Measurements from ENCODE around the gene ACTA1. TPM values are rescaled to one million over a fixed set of nuclear protein-coding genes. Genes with fewer than 3 reads are reported as not detected.
A peak's percentile ranks its signal among the peaks of the same experiment; 100 is the strongest.

Gene ACTA1
- total RNA-seq, 1 donor from 2014 or later = 7,565 TPM

GRCh38 chr1:229440851-229441537, 7.1 kb upstream of the ACTA1 start:
- intact Hi-C loops (cut with micrococcal nuclease) = no loop called here
- TF ChIP-seq CTCF (IDR thresholded peaks at IDR 0.05; ENCODE audit: borderline replicate concordance) = no peak
- H3K4me3 ChIP-seq = no peak overlapping the region
- DNase-seq = no peak
- H3K4me1 ChIP-seq = peaks cover 22% of the 10 kb centered on the region
- peak overlapping the region; percentile 50 for H3K27ac ChIP-seq (replicated peaks)
- no peaks in the 10 kb centered on the region for H3K27me3 ChIP-seq (ENCODE audit: low read depth)
- peaks cover 61% of the 10 kb centered on the region for H3K36me3 ChIP-seq
- no peaks in the 10 kb centered on the region for H3K9me3 ChIP-seq (replicated peaks)

- Histone ChIP-seq H3K4me1 (peaks cover 52% of the 10 kb centered on the region), H3K9me3 (replicated peaks) (no peaks in the 10 kb centered on the region), H3K4me3 (no peak overlapping the region), H3K27me3 (ENCODE audit: low read depth) (peaks cover 22% of the 10 kb centered on the region), H3K36me3 (peaks cover 31% of the 10 kb centered on the region), H3K27ac (replicated peaks) (no peak overlapping the region)
- no peak for TF ChIP-seq CTCF (IDR thresholded peaks at IDR 0.05; ENCODE audit: borderline replicate concordance)
- intact Hi-C loops (cut with micrococcal nuclease) = no loop called here
- DNase-seq = no peak
Measured at GRCh38 chr1:229438021-229438420, 4.1 kb upstream of the ACTA1 start.

DNA sequence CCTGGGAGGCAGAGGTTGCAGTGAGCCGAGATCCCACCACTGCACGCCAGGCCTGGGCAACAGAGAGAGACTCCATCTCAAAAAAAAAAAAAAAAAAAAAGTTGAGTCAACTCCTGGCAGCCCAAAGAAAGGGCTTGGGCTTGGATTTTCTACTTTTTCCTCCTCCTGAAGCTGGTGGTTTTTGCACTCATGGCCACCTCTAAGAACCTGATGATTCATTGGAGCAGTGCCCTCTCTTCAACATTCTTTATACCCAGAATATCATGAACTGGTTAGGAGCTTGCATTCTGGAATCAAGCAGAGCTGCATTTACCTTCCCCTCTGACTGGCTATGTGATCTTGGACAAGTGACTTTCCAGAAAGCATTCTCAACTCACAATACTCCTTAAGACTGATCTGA, 3.5 kb upstream of the ACTA1 start:
- H3K27ac ChIP-seq (replicated peaks) = no peak overlapping the region

GRCh38 chr1:229436201-229436600, 2.3 kb upstream of the ACTA1 start:
- Histone ChIP-seq H3K4me1 (peaks cover 66% of the 10 kb centered on the region), H3K27me3 (ENCODE audit: low read depth) (peaks cover 40% of the 10 kb centered on the region), H3K27ac (replicated peaks) (peak overlapping the region; percentile 74), H3K36me3 (peaks cover 19% of the 10 kb centered on the region), H3K4me3 (no peak overlapping the region), H3K9me3 (replicated peaks) (no peaks in the 10 kb centered on the region)
- no peak for DNase-seq
- intact Hi-C loops (cut with micrococcal nuclease) = no loop called here
- TF ChIP-seq CTCF (IDR thresholded peaks at IDR 0.05; ENCODE audit: borderline replicate concordance) = no peak

More for the DNA sequence above, 3.5 kb upstream of the ACTA1 start:
- Histone ChIP-seq H3K9me3 (replicated peaks) (no peaks in the 10 kb centered on the region), H3K27me3 (ENCODE audit: low read depth) (peaks cover 27% of the 10 kb centered on the region), H3K36me3 (peaks cover 26% of the 10 kb centered on the region), H3K4me3 (no peak overlapping the region), H3K4me1 (peaks cover 57% of the 10 kb centered on the region)
- TF ChIP-seq CTCF (IDR thresholded peaks at IDR 0.05; ENCODE audit: borderline replicate concordance) = no peak
- no peak for DNase-seq
- intact Hi-C loops (cut with micrococcal nuclease) = no loop called here

GRCh38 chr1:229434641-229435051, 752 bp upstream of the ACTA1 start:
- peak overlapping the region; percentile 74 for H3K27ac ChIP-seq (replicated peaks)
- peak overlapping the region; percentile 60 for H3K4me3 ChIP-seq
- TF ChIP-seq CTCF (IDR thresholded peaks at IDR 0.05; ENCODE audit: borderline replicate concordance) = no peak
- H3K4me1 ChIP-seq = peaks cover 64% of the 10 kb centered on the region
- H3K27me3 ChIP-seq (ENCODE audit: low read depth) = peaks cover 55% of the 10 kb centered on the region
- H3K9me3 ChIP-seq (replicated peaks) = no peaks in the 10 kb centered on the region
- H3K36me3 ChIP-seq = peaks cover 4% of the 10 kb centered on the region
- peak; percentile 39 for DNase-seq
- intact Hi-C loops (cut with micrococcal nuclease) = no loop called here

All from left ventricle myocardium inferior (tissue), 1 donor.